GM21619 (cell line): ENCODE results near the gene CABP7.

Experiments
- ATAC-seq: cut with Tn5 transposase; IDR thresholded peaks from one replicate; pipeline ENCODE4 v1.9.1; 2021; ENCODE audit not compliant: unreplicated experiment

The CABP7 gene

GRCh38 chr22:29722587-29722986 is 2.8 kb downstream of the CABP7 start:
- ATAC-seq, result no peak

- no peak for ATAC-seq
Measured at GRCh38 chr22:29723766-29724165, 4.0 kb downstream of the CABP7 start.

GRCh38 chr22:29724843-29725242 is 5.0 kb downstream of the CABP7 start:
- no peak for ATAC-seq

GRCh38 chr22:29726106-29726505 is 6.3 kb downstream of the CABP7 start:
- ATAC-seq, result no peak

GRCh38 chr22:29726512-29727130 is 6.8 kb downstream of the CABP7 start:
- no peak for ATAC-seq

GRCh38 chr22:29727131-29727523 is 7.3 kb downstream of the CABP7 start:
- ATAC-seq, result no peak

GRCh38 chr22:29729161-29729560 is 9.4 kb downstream of the CABP7 start:
- ATAC-seq, result no peak

- ATAC-seq, result no peak
Measured at GRCh38 chr22:29731058-29731850, 11.5 kb downstream of the CABP7 start.

GRCh38 chr22:29732883-29733282 is 13.1 kb downstream of the CABP7 start:
- ATAC-seq, result no peak

GRCh38 chr22:29733362-29734201 is 13.8 kb downstream of the CABP7 start:
- ATAC-seq, result no peak

- no peak for ATAC-seq
Measured at GRCh38 chr22:29734406-29734805, 14.6 kb downstream of the CABP7 start.

- ATAC-seq, result no peak
Measured at GRCh38 chr22:29734838-29735237, 15.0 kb downstream of the CABP7 start.

- no peak for ATAC-seq
Measured at GRCh38 chr22:29735416-29735815, 15.6 kb downstream of the CABP7 start.

- ATAC-seq, result no peak
Measured at GRCh38 chr22:29737251-29738117, 17.7 kb downstream of the CABP7 start.

GRCh38 chr22:29738118-29738815 is 18.5 kb downstream of the CABP7 start:
- no peak for ATAC-seq

GRCh38 chr22:29739346-29739875 is 19.6 kb downstream of the CABP7 start:
- ATAC-seq, result no peak

GRCh38 chr22:29740216-29740615 is 20.4 kb downstream of the CABP7 start:
- no peak for ATAC-seq

GRCh38 chr22:29741926-29742325 is 22.1 kb downstream of the CABP7 start:
- ATAC-seq, result no peak

- ATAC-seq, result no peak
Measured at GRCh38 chr22:29742326-29742725, 22.5 kb downstream of the CABP7 start.

GRCh38 chr22:29744902-29745301 is 25.1 kb downstream of the CABP7 start:
- ATAC-seq, result no peak
